A673 (cell line): ENCODE data around the gene ZBTB8OS. TPM values are rescaled to one million over a fixed set of nuclear protein-coding genes. Genes with fewer than 3 reads are reported as not detected.
A peak's percentile ranks its signal among the peaks of the same experiment; 100 is the strongest.

ENCODE experiments used
- BruUV-seq: library from RNA; stranded (reverse); fragments of 400-500 nt; replicated peaks from 2 replicates; lab custom pipeline; 2021; lab: Mats Ljungman, UMichigan
- CTCF ChIA-PET: fragments of 300-600 bp; sonication (Branson Sonifier 250); formaldehyde crosslinking; loops from one replicate; lab custom pipeline; 2022; ENCODE audit warnings: antibody characterized with exemption; lab: Charles Lee
- POLR2A ChIA-PET: fragments of 300-600 bp; sonication (Branson Sonifier 250); formaldehyde crosslinking; loops from one replicate; lab custom pipeline; 2022; ENCODE audit warnings: antibody characterized with exemption; ENCODE audit not compliant: low non-redundant PET; lab: Charles Lee
- DNase-seq: peaks from one replicate; pipeline ENCODE4 v3.0.0-alpha.2; 2015; ENCODE audit warnings: low spot score
- H3K27ac ChIP-seq: fragments of 200-600 bp; sonication (generic); 2 replicates; pipeline ENCODE4 v1.5.1; 2016; ENCODE audit warnings: mixed run types, low read depth, mild to moderate bottlenecking, mixed read lengths, antibody characterized with exemption, low read length; ENCODE audit not compliant: poor library complexity, severe bottlenecking
- H3K27me3 ChIP-seq: fragments of 200-600 bp; sonication (generic); replicated peaks from 2 replicates; pipeline ENCODE4 v1.6.1; 2017; ENCODE audit warnings: mixed run types, low read depth, mild to moderate bottlenecking, mixed read lengths, antibody characterized with exemption, low read length; ENCODE audit not compliant: insufficient read depth, poor library complexity
- H3K36me3 ChIP-seq: fragments of 200-600 bp; sonication (generic); 2 replicates; pipeline ENCODE4 v1.6.1; 2016; ENCODE audit warnings: mixed run types, mild to moderate bottlenecking, mixed read lengths, antibody characterized with exemption, low read length; ENCODE audit not compliant: insufficient read depth, poor library complexity, severe bottlenecking
- H3K4me1 ChIP-seq: fragments of 200-600 bp; sonication (generic); 2 replicates; pipeline ENCODE4 v1.6.1; 2017; ENCODE audit warnings: mixed run types, mild to moderate bottlenecking, mixed read lengths, antibody characterized with exemption, low read length; ENCODE audit not compliant: insufficient read depth, poor library complexity, severe bottlenecking
- H3K4me3 ChIP-seq: fragments of 200-600 bp; sonication (generic); 2 replicates; pipeline ENCODE4 v1.5.1; 2016; ENCODE audit warnings: low read depth, mixed run types, mild to moderate bottlenecking, mixed read lengths, low read length; ENCODE audit not compliant: poor library complexity, severe bottlenecking
- H3K9me3 ChIP-seq: fragments of 200-600 bp; sonication (generic); 2 replicates; pipeline ENCODE4 v1.6.1; 2016; ENCODE audit warnings: mixed run types, low read depth, mild to moderate bottlenecking, mixed read lengths, antibody characterized with exemption, low read length; ENCODE audit not compliant: poor library complexity, severe bottlenecking
- EZH2 ChIP-seq: fragments of 200-600 bp; sonication (generic); IDR thresholded peaks from 2 replicates; pipeline ENCODE4 v1.6.1; 2017; ENCODE audit warnings: borderline replicate concordance, low read depth, mild to moderate bottlenecking, mixed read lengths, antibody characterized with exemption, low read length; ENCODE audit not compliant: poor library complexity, severe bottlenecking
- intact Hi-C: fragments of 100-400 bp; cut with micrococcal nuclease; formaldehyde crosslinking; loops from one replicate; pipeline ENCODE4 v1.10.0; 2022; ENCODE audit not compliant: unreplicated experiment
- total RNA-seq: library from RNA; stranded (reverse); gene quantifications from 2 replicates; pipeline ENCODE4 v1.2.3, GENCODE V29; 2021
- TF ChIP-seq, protein P1 (sequence below): fragments of 300-800, 200-600 bp; sonication (generic); conservative IDR thresholded peaks from 2 replicates; pipeline ENCODE4 v1.5.1; 2017; ENCODE audit warnings: low read depth, mild to moderate bottlenecking, antibody characterized with exemption, low read length, moderate library complexity, mixed read lengths

Gene ZBTB8OS
- total RNA-seq, 1 experiment from 2014 or later, result 72.1 TPM

DNA sequence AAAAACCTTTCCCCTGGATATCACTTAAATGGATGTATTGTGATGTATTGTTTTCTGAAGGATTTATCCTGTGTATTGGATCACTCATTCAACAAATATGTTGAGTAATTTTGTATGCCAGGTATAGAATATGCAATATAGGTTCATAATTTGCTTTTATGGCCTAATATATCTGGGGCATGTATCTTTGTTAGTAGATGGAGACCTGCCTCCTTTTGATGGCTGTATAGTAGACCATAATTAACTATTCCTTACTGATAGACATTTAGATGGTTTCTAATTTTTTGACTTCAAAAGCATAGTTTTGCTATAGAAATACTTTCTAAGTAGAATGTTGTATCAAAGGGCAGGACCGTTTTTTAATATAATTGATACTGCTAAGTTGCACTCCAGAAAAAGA, 9.2 kb upstream of the ZBTB8OS start:
- BruUV-seq, result no TSS peak
- Histone ChIP-seq H3K27ac (no peak overlapping the region), H3K36me3 (peaks cover 94% of the 10 kb centered on the region), H3K4me3 (no peak overlapping the region), H3K27me3 (no peaks in the 10 kb centered on the region), H3K4me1 (peaks cover 8% of the 10 kb centered on the region), H3K9me3 (no peaks in the 10 kb centered on the region)
- no peak for DNase-seq
- CTCF ChIA-PET, result no interaction called here
- TF ChIP-seq, protein P1, sequence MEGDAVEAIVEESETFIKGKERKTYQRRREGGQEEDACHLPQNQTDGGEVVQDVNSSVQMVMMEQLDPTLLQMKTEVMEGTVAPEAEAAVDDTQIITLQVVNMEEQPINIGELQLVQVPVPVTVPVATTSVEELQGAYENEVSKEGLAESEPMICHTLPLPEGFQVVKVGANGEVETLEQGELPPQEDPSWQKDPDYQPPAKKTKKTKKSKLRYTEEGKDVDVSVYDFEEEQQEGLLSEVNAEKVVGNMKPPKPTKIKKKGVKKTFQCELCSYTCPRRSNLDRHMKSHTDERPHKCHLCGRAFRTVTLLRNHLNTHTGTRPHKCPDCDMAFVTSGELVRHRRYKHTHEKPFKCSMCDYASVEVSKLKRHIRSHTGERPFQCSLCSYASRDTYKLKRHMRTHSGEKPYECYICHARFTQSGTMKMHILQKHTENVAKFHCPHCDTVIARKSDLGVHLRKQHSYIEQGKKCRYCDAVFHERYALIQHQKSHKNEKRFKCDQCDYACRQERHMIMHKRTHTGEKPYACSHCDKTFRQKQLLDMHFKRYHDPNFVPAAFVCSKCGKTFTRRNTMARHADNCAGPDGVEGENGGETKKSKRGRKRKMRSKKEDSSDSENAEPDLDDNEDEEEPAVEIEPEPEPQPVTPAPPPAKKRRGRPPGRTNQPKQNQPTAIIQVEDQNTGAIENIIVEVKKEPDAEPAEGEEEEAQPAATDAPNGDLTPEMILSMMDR, result no peak
- no peak for TF ChIP-seq EZH2
- intact Hi-C loops, result loop anchor here (10.0 kb wide), 1 partner anchor 135 kb away; no protein-coding TSS in a partner anchor
- POLR2A ChIA-PET, result interaction anchor here (0.7 kb wide), 1 partner anchor 147 kb away, joined by 3 read pairs; no protein-coding TSS in a partner anchor

DNA sequence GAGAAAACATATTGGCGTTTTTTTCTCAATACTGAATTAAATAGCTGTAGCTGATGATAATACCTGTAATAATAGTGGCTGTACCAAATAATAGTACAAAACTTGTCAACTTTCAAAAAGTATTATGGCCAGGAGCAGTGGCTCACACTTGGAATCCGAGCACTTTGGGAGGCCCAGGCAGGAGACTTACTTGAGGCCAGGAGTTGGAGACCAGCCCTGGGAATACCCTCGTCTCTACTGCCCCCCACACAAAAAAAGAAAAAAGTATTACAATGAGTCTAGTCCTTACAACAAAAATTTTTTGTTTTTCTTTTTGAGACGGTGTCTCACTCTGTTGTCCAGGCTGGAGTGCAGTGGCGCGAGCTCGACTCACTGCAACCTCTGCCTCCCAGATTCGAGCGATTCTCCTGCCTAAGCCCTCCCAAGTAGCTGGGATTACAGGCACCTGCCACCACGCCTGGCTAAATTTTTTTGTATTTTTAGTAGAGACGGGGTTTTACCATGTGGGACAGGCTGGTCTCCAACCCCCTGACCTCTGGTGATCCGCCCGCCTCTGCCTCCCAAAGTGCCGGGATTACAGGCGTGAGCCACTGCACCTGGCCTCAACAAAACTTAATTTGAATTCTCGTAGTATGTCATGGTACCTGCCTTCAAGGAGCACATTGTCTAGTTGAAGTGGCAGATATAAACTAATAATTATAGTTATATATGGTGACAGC, 2.1 kb upstream of the ZBTB8OS start:
- Histone ChIP-seq H3K4me3 (peak overlapping the region; percentile 91), H3K4me1 (peaks cover 28% of the 10 kb centered on the region), H3K27ac (peak overlapping the region; percentile 99), H3K36me3 (peaks cover 57% of the 10 kb centered on the region), H3K9me3 (no peaks in the 10 kb centered on the region), H3K27me3 (no peaks in the 10 kb centered on the region)
- DNase-seq, result peak; percentile 13
- TF ChIP-seq EZH2, result no peak
- TF ChIP-seq, protein P1, result no peak
- intact Hi-C loops, result loop anchor here (10.0 kb wide), 1 partner anchor 128 kb away; no protein-coding TSS in a partner anchor
- POLR2A ChIA-PET, result no interaction called here
- CTCF ChIA-PET, result no interaction called here
- BruUV-seq, result no TSS peak

DNA sequence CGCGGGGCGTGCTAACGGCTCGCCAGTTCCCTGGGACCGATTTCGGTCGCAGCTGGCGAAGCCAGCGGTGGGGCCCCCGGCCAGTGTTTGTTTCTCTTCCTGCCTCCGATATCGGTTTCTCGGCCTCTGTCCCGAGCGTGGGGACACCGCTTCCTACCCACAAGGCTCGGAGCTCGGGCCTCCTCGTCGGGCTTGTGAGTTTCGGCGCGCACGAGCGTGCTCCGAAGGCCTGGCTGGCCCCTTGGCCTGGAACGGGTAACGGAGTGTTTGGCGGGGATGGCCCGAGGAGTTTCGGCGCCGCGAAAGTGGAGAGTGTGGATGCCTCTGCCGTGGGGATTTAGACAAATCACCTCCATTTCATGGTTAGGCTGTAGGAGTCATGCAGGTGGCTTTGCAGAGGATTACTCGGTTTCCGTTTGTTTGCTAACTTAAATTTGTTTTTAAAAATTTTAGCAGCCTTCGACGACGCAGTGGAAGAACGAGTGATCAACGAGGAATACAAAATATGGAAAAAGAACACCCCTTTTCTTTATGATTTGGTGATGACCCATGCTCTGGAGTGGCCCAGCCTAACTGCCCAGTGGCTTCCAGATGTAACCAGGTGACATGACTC, 1.2 kb upstream of the ZBTB8OS start:
- POLR2A ChIA-PET, result interaction anchor here (0.6 kb wide), 2 partner anchors 130 to 226 kb away, joined by 3 to 9 read pairs; no protein-coding TSS in a partner anchor

More for the DNA sequence above, 1.2 kb upstream of the ZBTB8OS start:
- no TSS peak for BruUV-seq
- no peaks in the 10 kb centered on the region for H3K27me3 ChIP-seq
- intact Hi-C loops, result loop anchor here (10.0 kb wide), 1 partner anchor 127 kb away; no protein-coding TSS in a partner anchor
- H3K4me3 ChIP-seq, result peak overlapping the region; percentile 91
- peak overlapping the region; percentile 99 for H3K27ac ChIP-seq
- CTCF ChIA-PET, result interaction anchor here (1.2 kb wide), 1 partner anchor 131 kb away, joined by 20 read pairs; no protein-coding TSS in a partner anchor
- H3K36me3 ChIP-seq, result peaks cover 48% of the 10 kb centered on the region
- DNase-seq, result no peak
- no peaks in the 10 kb centered on the region for H3K9me3 ChIP-seq
- TF ChIP-seq EZH2, result no peak
- TF ChIP-seq, protein P1, result no peak
- H3K4me1 ChIP-seq, result peaks cover 28% of the 10 kb centered on the region
